SW480 (cell line): ENCODE data around the gene GSDMA.

Experiments
- DNase-seq: peaks from one replicate; pipeline ENCODE4 v3.0.0-alpha.2; 2016; ENCODE audit warnings: low spot score

The GSDMA gene

DNA sequence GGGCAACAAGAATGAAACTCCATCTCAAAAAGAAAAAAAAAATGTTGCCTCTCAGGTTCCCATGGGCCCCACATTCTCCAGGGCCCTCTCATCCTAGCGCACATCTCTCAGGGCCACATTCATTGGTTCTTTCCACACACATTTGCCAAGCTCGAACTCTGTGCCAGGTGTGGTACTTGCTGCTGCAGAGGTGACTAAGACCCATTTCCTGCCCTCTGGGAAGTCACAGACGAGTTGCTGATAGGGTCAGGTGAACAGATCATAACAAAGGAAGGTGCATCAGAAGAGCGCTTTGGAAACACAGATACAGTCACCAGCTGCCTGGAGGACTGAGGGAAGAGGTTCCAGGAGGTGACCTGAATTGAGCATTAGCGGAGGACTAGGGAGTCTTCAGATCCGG lies 1.0 kb downstream of the GSDMA start:
- peak; percentile 39 for DNase-seq

GRCh38 chr17:39965017-39965699 lies 2.4 kb downstream of the GSDMA start:
- DNase-seq: no peak

DNA sequence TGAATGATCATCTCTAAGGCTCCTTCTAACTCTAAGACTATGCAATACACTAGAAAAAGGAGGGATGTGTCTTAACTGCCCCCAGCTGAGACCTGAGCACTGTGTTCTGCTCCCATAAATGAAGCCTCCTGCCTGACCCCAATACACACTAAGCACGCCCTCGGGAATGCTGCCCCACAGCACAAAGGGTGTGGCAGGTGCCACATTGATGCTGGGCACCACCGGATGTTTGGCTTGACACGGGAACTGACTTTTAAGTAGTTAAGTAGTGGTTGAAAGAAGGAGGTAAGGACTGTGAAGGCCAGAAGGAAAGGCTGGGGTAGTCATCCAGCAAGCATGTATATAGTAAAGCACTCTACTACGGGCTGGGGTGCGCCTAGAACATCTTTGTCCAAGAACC lies 4.0 kb downstream of the GSDMA start:
- DNase-seq: peak; percentile 48

DNA sequence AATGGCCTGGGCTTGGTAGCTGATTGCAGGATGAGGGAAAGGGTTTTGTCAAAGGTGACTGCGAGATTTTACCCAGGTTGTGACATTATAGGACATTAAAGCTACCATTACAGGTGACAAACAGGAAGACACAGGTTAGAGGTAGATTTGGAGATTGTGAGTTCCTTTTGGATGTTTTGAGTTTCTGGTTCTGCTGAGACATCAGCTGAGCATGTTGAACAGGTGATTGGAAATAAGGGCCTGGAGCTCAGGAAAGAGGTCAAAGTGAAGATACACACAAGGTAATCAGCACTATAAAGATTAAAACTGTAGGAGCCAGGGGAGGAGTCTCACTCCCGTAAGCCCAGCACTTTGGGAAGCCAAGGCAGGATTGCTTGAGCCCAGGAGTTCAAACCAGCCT lies 6.0 kb downstream of the GSDMA start:
- DNase-seq: no peak

GRCh38 chr17:39969375-39969774 lies 6.6 kb downstream of the GSDMA start:
- no peak for DNase-seq

DNA sequence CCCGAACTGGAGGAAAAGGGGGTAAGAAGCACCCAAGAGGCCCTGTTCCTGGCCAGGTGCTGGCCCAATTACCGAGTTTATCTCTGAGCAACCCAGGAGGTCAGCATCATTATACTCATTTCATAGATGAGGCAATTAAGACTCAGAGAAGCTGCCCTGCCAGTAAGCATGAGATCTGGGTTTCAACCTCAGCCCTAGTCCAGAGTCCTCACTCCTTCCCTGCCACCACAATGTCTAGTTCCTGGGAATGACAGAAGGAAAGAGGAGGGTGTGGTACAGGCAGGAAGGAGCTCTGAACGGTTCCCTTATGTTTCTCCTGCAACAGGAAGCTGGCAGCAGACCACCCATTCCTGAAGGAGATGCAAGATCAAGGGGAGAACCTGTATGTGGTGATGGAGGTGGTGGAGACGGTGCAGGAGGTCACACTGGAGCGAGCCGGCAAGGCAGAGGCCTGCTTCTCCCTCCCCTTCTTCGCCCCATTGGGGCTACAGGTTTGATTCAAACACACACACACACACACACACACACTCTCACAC lies 7.4 kb downstream of the GSDMA start:
- no peak for DNase-seq

DNA sequence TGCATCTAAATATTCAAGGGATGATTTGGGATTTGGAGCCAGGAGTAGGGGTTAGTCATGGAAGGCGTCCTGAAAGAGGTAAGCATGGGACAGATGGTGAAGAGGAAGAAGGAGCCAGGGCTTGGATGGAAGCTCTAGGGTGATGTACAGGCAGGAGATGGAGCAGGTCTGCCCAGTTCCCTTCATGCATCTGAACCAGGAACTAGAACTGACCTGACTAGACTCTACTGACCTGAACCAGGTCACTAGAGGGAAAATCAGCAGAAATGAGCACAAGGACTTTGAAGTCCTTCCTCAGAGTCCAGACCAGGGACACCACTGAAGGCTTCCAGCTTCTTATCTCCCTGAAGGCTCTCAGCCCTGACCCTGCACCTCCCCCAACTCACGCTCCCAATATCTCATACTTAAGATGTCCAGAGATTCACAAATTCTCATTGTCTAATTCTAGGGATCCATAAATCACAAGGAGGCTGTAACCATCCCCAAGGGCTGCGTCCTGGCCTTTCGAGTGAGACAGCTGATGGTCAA lies 8.3 kb downstream of the GSDMA start:
- no peak for DNase-seq

GRCh38 chr17:39972271-39972670 lies 9.5 kb downstream of the GSDMA start:
- DNase-seq: no peak

DNA sequence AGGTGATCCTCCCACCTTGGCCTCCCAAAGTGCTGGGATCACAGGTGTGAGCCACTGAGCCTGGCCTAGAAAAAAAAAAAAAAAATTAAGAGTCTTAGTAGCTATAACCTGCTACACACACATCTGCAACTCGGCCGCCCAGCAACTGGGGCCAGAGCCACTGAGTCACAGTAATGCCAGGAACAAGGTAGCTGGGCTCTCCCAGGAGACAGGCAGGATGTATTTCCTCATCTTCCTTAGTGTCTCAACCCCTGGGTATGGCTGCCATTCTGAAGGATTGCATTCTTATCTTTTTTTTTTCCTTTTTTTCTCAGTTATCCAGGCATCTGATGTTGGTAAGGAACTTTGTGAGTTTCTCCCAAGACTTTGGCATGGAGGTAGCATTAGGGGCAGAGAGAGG lies 10.7 kb downstream of the GSDMA start:
- DNase-seq: no peak

DNA sequence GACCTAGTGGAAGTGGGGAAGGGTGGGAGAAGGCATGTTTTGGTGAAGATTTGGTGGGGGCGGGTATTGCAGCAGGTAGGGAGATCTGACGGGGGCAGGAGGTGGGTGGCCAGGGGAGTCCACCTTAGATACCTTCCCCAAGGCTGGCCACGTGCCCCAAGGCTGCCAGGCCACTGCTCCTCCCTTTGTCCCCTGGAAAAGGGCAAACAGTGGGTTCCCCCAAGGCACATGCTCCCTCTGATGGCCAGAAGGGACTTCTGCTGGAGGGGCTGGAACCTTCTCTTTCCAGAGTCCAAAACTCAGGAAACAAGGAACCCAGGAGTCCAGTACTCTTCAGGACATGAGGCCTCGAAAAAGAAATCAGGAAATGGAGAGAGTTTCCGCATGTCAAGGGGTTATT lies 11.6 kb downstream of the GSDMA start:
- DNase-seq: no peak

GRCh38 chr17:39975801-39976200 lies 13.0 kb downstream of the GSDMA start:
- no peak for DNase-seq

DNA sequence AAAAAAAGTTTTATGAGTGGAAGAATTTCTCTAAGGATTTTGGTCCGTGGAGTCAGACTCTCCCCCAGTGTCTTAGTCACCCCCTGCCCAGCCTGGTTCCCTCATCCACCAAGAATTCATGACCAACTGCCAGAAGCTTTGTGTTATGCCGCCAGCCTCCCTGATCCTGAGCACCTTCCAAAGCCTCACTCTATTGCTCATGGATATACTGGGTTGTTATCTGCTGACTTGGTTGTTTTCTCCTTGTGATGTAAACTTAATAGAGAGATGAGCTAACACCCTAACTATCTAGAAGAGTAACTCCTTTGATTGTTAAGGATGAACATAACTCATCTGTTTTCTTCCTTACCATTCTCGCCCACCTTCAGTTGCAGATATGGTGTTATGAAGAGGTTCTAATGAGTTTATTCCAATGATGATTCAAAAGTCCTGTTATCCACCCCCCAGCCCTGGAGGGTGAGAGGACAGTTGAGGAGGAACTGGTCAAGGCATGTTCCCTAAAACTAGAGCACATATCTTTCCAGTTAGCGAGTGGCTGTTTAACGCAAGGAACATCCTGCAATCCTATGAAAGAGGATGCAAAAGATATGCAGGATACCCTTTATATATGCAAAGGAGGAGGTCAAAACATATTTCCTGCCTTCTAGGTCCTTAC lies 16.3 kb downstream of the GSDMA start:
- no peak for DNase-seq

GRCh38 chr17:39979893-39980350 lies 17.1 kb downstream of the GSDMA start:
- peak; percentile 70 for DNase-seq

DNA sequence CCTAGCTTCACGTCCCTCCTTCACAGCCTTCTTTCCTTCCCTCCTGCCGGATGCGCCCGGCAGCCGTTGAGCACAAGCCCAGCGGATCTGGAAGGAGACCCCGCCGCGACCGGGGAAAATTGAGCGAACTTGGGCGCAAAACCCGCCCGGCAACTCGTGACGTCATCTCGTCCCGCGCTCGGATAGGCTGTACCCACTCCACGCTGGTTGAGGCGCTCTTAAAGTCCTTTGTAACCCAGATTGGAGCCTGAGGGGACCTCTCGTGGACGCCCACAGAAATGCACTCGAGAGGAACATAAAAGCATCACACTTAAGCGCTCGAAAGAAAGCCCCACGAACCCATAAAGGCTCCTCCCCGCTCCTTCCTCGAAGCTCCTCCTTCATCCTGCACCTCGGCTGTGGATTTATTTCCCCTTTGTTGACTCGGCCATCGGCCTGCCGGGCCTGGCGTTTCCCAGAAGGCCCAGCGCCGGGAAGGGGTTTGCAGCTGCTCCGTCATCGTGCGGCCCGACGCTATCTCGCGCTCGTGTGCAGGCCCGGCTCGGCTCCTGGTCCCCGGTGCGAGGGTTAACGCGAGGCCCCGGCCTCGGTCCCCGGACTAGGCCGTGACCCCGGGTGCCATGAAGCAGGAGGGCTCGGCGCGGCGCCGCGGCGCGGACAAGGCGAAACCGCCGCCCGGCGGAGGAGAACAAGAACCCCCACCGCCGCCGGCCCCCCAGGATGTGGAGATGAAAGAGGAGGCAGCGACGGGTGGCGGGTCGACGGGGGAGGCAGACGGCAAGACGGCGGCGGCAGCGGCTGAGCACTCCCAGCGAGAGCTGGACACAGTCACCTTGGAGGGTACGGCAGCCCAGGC lies 17.8 kb downstream of the GSDMA start, which contains the start of gene PSMD3:
PSMD3 (plus strand) TSS at position 457 of the 856 bp plus-strand sequence; CDS start at position 621, 164 bp downstream.
- DNase-seq: peak; percentile 99

GRCh38 chr17:39981207-39981741 lies 18.5 kb downstream of the GSDMA start:
- no peak for DNase-seq

DNA sequence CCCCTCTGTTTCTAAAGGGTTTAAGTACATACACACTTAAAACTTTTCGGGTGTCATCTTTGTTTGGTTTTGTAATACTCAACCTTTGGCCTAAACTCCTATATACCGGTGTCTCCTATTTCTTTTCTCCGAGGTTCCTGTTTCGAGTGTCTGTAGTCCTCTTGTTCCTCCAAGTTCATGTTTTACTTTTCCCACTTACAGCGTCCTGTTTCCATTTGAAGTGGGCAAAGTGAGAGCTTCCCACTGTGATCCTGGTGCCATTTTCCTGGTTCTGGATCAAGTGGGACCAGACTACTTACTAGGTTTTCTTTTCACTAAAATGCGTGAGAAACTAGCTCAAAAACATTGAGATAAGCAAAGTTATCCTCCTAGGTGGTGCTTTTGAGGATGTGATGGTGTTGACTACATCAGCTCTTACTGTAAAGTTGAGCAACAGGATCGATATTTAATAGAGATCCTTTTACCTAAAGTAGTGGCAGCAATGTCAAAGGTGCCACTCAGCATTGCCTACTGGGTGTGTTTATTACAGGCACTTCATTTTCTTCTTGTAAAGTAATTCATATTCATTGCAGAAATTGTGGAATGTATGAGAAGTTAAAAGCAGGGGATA lies 19.1 kb downstream of the GSDMA start:
- no peak for DNase-seq

DNA sequence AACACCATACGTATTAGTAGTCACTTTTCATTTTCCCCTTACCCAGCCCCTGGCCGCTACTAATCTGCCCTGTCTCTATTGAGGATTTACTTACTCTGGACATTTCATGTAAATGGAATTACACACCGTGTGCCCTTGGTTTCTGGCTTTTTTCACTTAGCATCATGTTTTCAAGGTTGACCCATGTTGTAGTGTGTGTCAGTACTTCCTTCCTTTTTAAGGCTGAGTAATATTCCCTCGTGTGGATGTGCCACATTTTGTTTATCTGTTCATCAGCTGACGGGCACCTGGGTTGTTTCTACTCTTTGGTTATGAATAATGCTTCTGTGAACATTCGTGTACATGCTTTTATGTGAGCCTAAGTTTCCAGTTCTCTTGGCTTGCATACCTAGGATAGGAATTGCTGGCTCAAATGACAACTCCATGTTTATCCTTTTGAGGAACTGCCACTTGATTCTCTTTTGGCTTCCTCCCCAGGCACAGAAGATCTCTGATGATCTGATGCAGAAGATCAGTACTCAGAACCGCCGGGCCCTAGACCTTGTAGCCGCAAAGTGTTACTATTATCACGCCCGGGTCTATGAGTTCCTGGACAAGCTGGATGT lies 25.5 kb downstream of the GSDMA start:
- no peak for DNase-seq

DNA sequence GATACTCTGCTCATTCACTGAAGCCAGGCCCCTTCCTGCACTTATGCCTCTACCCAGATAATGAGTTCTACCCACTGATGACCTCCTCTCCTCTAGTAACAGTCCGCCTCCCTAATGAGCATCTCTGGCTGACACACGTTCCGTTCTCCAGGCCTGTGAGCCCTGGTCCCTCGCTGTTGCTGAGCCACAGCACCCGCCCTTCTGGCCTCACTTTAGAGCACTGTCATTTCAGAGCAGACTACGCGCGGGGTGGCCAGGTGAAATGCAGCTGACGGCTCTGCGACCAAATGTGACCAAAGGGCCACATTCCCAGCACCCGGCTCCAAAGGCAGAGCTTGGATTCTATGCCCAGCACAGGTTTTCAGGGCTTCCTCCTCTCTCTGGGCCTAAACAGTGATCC lies 31.6 kb downstream of the GSDMA start:
- no peak for DNase-seq

GRCh38 chr17:39995438-39995837 lies 32.6 kb downstream of the GSDMA start:
- no peak for DNase-seq

GRCh38 chr17:39996162-39996561 lies 33.4 kb downstream of the GSDMA start:
- no peak for DNase-seq

- no peak for DNase-seq
These were observed 34.0 kb downstream of the GSDMA start for GRCh38 chr17:39996800-39997199.
